Activated CD8-positive, alpha-beta memory T cell treated with anti-CD3 and anti-CD28 coated beads for 24 hours (primary cell): ENCODE data around the gene GCNT1.
"Not testable (repeated sequence)": the region's sequence is repeated elsewhere in the genome, so short reads cannot be mapped to it uniquely, and the experiment has no call there.

Source experiments
- DNase-seq: peaks from one replicate; pipeline ENCODE4 v3.0.0-alpha.2; 2020

The GCNT1 gene

DNA sequence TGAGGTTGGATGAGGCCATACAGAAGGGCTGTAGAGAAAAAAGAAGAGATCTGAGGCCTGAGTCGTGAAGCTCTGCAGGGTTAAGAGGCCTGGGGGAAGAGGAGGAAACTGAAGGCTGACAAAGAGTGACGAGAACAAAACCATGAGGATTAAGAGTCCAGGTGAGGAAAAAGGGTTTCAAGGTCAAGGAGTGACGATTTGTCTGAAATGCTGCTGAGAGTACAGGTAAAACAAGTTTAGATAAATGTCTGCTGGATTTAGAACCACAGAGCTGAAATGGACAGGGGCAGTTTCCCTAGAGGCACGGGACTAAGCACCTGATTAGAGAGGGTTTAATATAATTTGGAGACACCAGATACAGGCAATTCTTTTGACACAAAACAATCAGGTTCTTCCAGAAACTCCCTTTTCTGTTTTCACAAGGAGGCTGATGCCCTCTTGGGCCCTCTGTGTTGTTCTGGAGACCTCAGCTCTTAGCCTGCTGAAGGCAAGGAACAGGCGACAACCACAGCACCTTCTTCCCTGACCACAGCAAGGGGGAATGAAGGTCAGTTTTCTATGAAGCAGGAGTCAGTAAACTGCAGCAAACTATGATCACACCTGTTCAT is 14.6 kb upstream of the GCNT1 start:
- DNase-seq: peak; percentile 50

- DNase-seq: no peak
Observed at GRCh38 chr9:76445976-76446375, 13.0 kb upstream of the GCNT1 start.

GRCh38 chr9:76448501-76448900 is 10.5 kb upstream of the GCNT1 start:
- DNase-seq: no peak

DNA sequence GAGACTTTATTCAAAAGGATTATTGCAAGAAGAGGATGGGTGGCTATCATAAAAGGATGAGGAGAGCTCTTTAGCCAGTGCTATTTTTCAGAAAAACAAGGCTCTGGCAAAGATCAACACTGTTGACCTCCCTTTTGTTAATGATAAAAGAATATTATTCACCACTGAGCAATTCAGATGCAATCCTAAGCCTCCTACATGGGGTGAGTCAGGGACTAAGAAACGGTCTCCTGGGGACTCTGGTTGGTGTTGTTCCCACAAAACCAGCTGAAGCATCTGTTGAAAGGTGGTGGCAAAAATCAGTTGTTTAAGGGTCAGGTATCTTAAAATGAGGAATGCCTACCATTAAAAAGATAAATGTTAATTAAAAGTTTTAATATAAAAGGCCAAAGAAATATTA is 7.7 kb upstream of the GCNT1 start:
- DNase-seq: no peak

DNA sequence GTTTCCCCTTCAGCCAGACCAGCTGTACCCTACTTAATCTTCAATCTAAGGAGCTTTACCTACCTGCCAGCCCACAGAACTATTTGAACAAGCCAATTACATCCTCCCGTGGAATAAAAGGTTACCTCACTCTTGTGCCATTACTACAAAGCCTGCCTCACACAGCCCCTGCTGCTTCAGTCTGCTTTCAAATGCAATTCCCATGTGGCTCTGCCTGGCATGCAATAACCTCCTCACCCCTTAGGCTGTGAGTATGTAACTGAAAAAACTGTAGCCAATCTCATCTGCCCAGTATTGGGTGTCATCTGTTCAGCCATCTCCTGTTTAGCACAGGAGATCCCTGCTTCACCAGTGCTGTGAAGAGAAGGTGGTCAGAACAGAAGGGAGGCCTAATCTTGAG is 6.1 kb upstream of the GCNT1 start:
- no peak for DNase-seq

DNA sequence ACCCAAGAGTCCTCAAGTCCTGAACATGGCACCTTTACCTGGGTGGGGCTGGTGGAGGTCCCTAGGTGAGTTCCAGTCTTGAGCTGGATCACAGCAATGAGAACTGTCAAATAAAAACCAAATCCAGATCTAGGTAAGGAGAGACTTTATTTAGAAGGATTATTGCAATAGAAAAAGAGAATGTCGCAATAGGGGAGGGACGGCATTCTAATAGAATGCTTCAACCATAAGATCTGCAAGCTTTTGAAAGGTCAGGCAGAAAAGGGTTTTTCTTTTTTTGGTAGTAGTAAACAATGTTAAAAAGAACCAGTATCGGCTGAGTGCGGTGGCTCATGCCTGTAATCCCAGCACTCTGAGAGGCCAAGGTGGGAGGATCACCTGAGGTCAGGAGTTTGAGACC is 5.2 kb upstream of the GCNT1 start:
- no peak for DNase-seq

DNA sequence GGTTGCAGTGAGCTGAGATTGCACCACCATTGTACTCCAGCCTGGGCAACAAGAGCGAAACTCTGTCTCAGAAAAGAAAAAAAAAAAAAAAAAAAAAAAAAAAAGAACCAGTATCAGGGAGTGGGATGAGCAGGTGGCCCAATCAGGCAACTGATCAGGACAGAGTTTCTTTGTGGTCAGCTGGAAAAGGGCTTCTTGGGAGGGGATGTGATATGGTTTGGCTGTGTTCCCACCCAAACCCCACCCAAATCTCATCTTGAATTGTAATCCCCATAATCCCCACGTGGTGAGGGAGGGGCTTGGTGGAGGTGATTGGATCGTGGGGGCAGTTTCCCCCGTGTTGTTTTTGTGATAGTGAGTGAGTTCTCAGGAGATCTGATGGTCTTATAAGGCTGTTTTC is 4.7 kb upstream of the GCNT1 start:
- no peak for DNase-seq

- DNase-seq: no peak
Observed at GRCh38 chr9:76456202-76456926, 2.6 kb upstream of the GCNT1 start.

DNA sequence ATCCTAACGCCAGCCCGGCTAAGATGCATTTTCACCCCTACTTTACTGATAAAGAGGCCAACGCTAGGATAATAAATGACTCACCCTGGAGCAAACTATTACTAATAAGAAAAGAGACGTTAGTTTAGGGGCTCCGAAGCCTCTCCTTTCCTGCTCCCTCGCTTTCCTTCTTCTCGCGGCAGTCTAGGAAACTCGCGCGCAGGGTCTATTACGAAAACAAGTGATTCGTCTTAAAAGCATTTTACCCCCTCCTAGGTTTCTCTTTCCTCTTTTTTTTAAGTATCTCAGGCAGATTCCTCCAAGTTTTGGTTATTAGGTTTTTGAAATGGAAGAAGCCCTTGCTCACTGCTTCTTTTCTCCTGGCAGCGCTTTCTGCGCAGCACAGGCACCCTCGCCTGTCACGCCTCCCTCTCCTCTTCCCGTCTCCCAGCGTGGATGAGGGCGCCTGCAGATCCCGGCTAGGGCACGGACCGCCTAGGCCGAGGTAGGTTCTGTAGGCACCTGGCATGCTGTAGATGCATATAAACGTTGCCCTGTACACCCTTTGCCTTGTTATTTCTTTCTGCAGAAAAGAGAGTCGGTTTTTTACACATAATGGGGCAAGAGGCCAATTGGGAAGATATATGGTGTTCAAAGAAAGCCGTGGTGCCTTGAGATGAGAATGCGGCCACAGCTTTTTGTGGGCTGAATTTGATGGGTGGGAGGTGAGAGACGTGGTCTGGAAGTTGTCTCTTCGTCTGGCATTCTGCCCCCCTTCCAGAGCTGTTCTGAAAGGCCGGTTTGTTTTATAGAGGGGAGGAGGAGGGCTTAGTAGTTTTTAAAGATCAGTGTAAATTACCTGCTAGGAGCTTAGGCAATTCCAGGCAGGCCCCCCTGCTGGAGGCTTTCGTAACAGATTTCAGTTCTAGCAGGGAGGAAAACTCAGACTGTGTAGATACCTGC is 983 bp downstream of the GCNT1 start:
- DNase-seq: peak; percentile 66

- no peak for DNase-seq
Observed at GRCh38 chr9:76462126-76462525, 3.1 kb downstream of the GCNT1 start.

DNA sequence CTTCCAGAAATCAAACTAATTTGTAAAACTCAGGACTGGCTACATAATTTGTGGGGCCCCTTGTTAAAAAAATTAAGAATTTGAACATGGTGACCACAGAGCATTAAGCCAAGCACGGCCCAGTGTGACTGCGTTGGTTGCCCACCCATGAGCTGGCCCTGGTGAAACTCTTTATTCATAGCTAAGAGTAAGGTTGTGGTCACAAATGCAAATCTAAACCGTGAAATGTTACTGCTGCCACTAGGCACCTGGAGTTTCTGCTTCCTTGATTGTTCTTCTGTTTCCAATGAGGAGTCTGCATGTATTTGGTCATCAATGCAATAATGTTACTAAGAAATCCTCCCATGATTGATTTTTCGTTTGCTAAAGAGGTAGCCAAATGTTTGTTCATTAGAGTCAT is 4.2 kb downstream of the GCNT1 start:
- no peak for DNase-seq

DNA sequence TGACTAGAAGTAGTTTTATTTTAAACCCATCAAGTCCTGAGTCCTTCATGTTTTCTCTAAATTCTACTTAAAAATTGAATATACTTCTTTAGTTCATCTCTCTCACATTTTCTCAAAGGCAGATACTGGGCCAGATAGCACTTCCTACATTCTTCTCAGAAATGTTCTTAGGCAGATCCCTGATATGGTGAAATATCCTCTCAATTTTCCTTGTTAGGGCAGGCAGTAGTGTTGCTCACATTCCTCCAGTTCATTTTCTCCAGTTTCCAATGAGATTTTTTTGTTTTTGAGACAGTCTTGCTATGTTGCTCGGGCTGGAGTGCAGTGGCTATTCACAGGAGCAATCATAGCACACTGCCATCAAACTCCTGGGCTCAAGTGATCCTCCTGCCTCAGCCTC is 5.7 kb downstream of the GCNT1 start:
- DNase-seq: no peak

GRCh38 chr9:76465442-76466298 is 6.7 kb downstream of the GCNT1 start:
- no peak for DNase-seq

DNA sequence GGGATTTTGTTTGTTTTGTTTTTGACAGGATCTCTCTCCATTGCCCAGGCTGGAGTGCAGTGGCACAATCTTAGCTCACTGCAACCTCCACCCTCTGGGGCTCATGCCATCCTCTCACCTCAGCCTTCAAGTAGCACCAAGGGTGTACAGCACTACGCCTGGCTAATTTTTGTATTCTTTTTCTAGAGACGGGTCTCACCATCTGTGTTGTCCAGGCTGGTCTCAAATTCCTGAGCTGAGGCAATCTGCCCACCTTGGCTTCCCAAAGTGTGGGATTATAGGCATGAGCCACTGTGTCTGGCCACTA is 7.3 kb downstream of the GCNT1 start:
- no peak for DNase-seq

- no peak for DNase-seq
Observed at GRCh38 chr9:76474419-76474818, 15.4 kb downstream of the GCNT1 start.

- DNase-seq: no peak
Observed at GRCh38 chr9:76475686-76476085, 16.7 kb downstream of the GCNT1 start.

GRCh38 chr9:76477818-76478217 is 18.8 kb downstream of the GCNT1 start:
- DNase-seq: not testable (repeated sequence)

DNA sequence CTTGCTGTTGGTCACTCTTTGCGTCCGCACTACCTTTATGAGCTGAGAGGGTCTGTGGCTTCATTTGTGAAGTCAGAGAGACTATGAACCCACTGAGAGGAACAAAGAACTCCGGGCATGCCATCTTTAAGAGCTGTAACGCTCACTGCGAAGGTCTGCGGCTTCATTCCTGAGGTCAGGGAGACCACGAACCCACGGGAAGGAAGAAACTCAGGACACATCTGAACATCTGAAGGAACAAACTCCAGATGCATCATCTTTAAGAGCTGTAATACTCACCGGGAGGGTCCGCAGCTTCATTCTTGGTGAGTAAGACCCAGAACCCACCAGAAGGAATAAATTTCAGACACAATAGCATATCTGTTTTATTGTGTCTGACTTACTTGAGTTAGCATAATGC is 19.2 kb downstream of the GCNT1 start:
- no peak for DNase-seq

GRCh38 chr9:76479337-76479736 is 20.4 kb downstream of the GCNT1 start:
- not testable (repeated sequence) for DNase-seq

GRCh38 chr9:76486151-76486550 is 27.2 kb downstream of the GCNT1 start:
- DNase-seq: no peak

GRCh38 chr9:76490249-76490990 is 31.4 kb downstream of the GCNT1 start:
- no peak for DNase-seq

DNA sequence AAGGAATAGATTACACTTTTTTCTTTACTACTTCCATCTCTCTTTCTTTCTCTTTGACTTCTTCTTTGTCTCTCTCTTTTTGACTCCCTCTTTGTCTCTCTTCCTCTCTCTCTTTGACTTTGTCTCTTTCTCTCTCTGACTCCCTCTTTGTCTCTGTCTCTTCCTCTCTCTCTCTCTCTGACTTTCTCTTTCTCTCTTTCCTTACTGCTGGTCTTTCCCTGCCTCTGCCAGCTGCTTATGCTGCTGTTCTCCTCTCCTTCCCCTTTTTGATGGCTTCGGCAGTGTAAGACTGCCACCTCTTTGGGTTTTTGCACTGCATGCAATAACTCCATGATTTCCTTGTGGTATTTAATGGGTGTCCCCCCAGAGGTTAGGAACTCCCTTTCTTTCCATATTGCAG is 32.1 kb downstream of the GCNT1 start:
- not testable (repeated sequence) for DNase-seq
